ENCODE data around the gene APELA. TPM values are rescaled to one million over a fixed set of nuclear protein-coding genes. Genes with fewer than 3 reads are reported as not detected.

APELA gene
- total and polyA plus RNA-seq, 2 of the 13 experiments (the other 11 are each of a cell fraction or from before 2014, with no cell fraction given), result not detected

GRCh38 chr4:164924670-164925238, 47.8 kb downstream of the APELA start (continued):
- no peak for TF ChIP-seq ZBTB39 (CRISPR knock-in tag; IDR thresholded peaks at IDR 0.05)
- TF ChIP-seq RBFOX2 (IDR thresholded peaks at IDR 0.05; ENCODE audit: low read depth, low read length), result no peak
- TF ChIP-seq ZNF512 (CRISPR knock-in tag; IDR thresholded peaks at IDR 0.05), result no peak

- Histone ChIP-seq H3K27ac (ENCODE audit: extremely low read length, insufficient read depth, low read length) (no peak overlapping the region), H3K9ac (ENCODE audit: insufficient read depth, low read depth, low read length) (no peak overlapping the region), H3K36me3 (replicated peaks in 1 of 2; ENCODE audit: control insufficient read depth in 1 of 2, insufficient read depth in 2 of 2, low read length in 2 of 2) (no peaks in the 10 kb centered on the region), H3K9me3 (ENCODE audit: low read length) (no peaks in the 10 kb centered on the region), H3K4me2 (ENCODE audit: low read depth, low read length) (no peak overlapping the region), H3K79me2 (ENCODE audit: insufficient read depth, low read length) (no peaks in the 10 kb centered on the region), H3K27me3 (ENCODE audit: control insufficient read depth in 1 of 2, insufficient read depth in 2 of 2, low read length in 2 of 2) (peaks cover 0 to 4% of the 10 kb centered on the region in 2 experiments; a peak in 1 of 5 replicates), H3K4me3 (replicated peaks in 1 of 3; ENCODE audit: insufficient read depth in 1 of 3, low read depth in 2 of 3, low read length in 3 of 3) (no peak overlapping the region), H2AFZ (ENCODE audit: low read length) (no peak overlapping the region), H3K4me1 (ENCODE audit: insufficient read depth, low read length) (no peaks in the 10 kb centered on the region), H4K20me1 (ENCODE audit: insufficient read depth, low read length) (no peaks in the 10 kb centered on the region)
- ATAC-seq (no peak), DNase-seq (ENCODE audit: low spot score) (no peak), FAIRE-seq (no peak)
- BruUV-seq (replicated peaks), result no TSS peak
- ChIA-PET POLR2A (no interaction called here), CTCF (ENCODE audit: low intra/inter-chr PET ratio, low total read pairs) (no interaction called here)
- in situ Hi-C loops (cut with HindIII; ENCODE audit: extremely low pct_ligation_motif_present, low pct_unique_long_range_greater_than_20kb) (no loop called here), intact Hi-C loops (cut with micrococcal nuclease; ENCODE audit: unreplicated experiment) (no loop called here)
- WGBS (ENCODE audit: low lambda C conversion rate), result 13% methylated on average over 2 of the region's 2 CpGs
- TF ChIP-seq ZNF34 (CRISPR knock-in tag; IDR thresholded peaks at IDR 0.05; ENCODE audit: borderline replicate concordance), result no peak
- TF ChIP-seq ZNF225 (CRISPR knock-in tag; IDR thresholded peaks at IDR 0.05), result no peak
- TF ChIP-seq RBM39 (IDR thresholded peaks at IDR 0.05; ENCODE audit: low read depth, low read length, poor library complexity, severe bottlenecking), result no peak
- no peak for TF ChIP-seq CTCF (CRISPR knock-in tag; IDR thresholded peaks at IDR 0.05)
- TF ChIP-seq NFE2 (CRISPR knock-in tag; IDR thresholded peaks at IDR 0.05), result no peak
- no peak for TF ChIP-seq ZXDC (CRISPR knock-in tag; IDR thresholded peaks at IDR 0.05)
- no peak for TF ChIP-seq TP53 (CRISPR knock-in tag; conservative IDR thresholded peaks at IDR 0.05)
- TF ChIP-seq FOXM1 (CRISPR knock-in tag; IDR thresholded peaks at IDR 0.05), result no peak
- TF ChIP-seq KLF11 (CRISPR knock-in tag; IDR thresholded peaks at IDR 0.05), result no peak
- TF ChIP-seq TBL1XR1 (IDR thresholded peaks at IDR 0.05; ENCODE audit: borderline replicate concordance, low read length, partially characterized antibody), result no peak
These were observed 49.3 kb downstream of the APELA start for GRCh38 chr4:164926301-164926700.

All from HepG2 (cell line).